Sciatic nerve (tissue), 2 donors: ENCODE results near the gene KLK12. TPM values are rescaled to one million over a fixed set of nuclear protein-coding genes. Genes with fewer than 3 reads are reported as not detected.

Experiments used
- ATAC-seq: fragments of 200-7000 bp; cut with Tn5 transposase; one replicate; pipeline ENCODE4 v1.9.1; 2020; ENCODE audit warnings: mild to moderate bottlenecking, moderate library complexity
- DNase-seq: peaks from one replicate; pipeline ENCODE4 v3.0.0-alpha.2; 2020; ENCODE audit warnings: low spot score
- intact Hi-C: fragments of 100-400 bp; cut with DNase I; formaldehyde crosslinking; loops from one replicate; pipeline ENCODE4 v1.14.2; 2022
- total RNA-seq: library from RNA; stranded (reverse); fragmentation: NEBNext Ultra II Directional; extraction: Animal tissue kit (Norgen Biotek cat#: 25700); gene quantifications from one replicate; pipeline ENCODE4 v1.2.1, GENCODE V29; 2021
- donor health status: DM: no; HTN: no; CAD: no.
- donor health status: DM: no; HTN: no; CAD: no.

KLK12 gene
- not detected for total RNA-seq

- intact Hi-C loops, result no loop called here
- ATAC-seq (no peak), DNase-seq (no peak)
These were observed at the start of gene KLK12 for GRCh38 chr19:51034704-51035103. Gene KLK12 (minus strand): TSS chr19:51035002. CDS start chr19:51034621, 381 bp downstream.

DNA sequence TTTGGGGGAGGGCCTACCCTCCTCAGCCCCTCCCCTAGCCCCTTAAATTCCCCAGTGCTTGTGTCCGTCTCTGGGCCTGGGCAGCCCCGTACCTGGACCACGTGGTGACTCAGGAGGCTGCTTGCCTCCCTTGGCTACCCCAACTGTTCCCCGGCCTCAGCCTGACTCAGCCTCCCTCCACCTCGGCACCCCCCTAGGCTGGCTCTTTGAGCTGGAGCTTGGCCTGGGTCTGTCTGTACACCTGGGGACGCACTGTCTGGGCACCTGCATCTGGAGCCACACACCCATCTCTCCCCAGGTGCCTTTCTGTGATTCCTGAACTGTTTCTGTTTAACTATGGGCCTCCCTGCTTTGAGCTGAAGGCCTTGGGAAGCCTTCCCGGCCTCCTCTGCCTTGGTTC lies 49.7 kb upstream of the KLK12 start:
- peak; percentile 34 for DNase-seq
- no peak for ATAC-seq
- intact Hi-C loops, result no loop called here

DNA sequence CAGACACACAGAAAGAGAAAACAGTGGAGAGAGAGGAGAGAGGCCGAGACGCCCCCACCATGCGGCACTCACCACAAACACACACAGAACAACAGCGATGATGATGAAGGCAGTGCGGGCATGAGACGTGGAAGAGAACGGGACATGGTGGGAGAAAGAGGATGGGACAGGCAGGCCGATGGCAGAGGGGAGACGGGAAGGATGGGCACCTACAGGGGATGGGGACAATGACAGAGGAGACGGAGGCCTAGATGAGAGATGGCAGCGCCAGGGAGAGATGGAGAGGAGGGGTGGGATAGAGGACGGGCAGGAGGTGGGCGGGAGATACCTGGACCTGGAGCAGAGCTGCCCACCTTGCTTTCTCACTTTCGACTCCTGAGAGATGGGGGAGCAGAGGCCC lies 49.0 kb upstream of the KLK12 start:
- intact Hi-C loops, result no loop called here
- DNase-seq, result peak; percentile 40
- ATAC-seq, result no peak

DNA sequence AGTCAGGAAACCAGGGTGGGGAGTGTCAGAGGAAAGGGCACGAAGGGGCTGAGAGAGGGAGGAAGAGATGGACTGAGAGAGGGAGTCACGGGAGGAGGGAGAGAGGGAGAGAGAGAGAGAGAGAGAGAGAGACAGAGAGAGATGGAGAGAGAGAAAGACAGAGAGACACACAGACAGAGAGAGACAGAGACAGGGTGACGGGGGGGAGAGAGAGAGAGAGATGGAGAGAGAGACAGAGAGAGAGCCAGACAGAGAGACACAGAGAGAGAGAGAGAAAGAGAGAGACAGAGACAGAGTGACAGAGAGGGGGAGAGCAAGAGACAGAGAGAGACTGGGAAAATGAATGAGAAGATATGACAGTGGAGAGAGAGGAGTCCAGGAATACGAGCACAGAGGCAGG lies 48.4 kb upstream of the KLK12 start:
- DNase-seq (no peak), ATAC-seq (no peak)
- intact Hi-C loops, result no loop called here

DNA sequence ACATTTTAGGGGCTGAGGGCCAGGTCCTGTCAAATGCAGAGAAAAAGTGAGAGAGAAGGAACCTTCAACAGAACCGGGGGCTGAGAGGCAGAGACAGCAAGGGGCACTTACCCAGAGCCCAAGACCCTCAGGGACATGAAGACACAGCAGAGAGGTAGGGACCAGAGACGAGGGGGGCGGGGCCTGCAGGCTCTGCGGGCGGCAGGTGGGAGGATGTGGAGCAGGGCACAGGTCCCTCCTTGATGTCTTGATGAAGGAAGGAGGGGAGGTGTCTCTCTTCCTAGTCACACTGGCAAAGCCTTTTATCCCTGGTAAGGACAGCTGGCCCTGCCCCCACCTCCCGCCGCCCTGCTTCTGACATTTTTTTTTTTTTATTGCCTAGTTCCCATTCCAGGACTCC lies 47.8 kb upstream of the KLK12 start, which contains the start of gene KLK14:
TSS of gene KLK14 (minus strand) at position 277 of the 400 bp plus-strand sequence. CDS start at position 4, 273 bp downstream.
- intact Hi-C loops, result no loop called here
- peak; percentile 35 for DNase-seq
- ATAC-seq, result no peak

DNA sequence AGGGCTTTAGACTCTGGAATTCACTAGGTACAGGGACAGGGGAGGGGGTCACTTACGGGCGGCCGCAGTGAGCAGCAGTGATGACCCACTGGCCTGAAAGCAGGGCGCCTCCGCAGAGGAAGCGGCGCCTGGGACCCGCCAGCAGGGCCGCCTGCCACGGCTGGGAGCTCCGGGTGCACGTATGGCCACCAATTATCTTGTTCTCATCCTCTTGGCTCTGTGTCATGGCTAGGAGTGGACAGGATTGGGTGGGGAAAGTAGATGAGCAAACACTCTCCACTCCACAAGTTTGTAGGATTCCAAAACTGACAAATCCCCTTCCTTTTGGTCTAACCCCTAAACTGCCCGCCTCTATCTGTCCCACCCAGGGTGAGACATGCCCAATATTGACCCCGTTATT lies 46.7 kb upstream of the KLK12 start:
- no peak for DNase-seq
- no peak for ATAC-seq
- intact Hi-C loops, result no loop called here

- peak; percentile 73 for ATAC-seq
These were observed 44.8 kb upstream of the KLK12 start for GRCh38 chr19:51079481-51080110.

GRCh38 chr19:51078731-51079130 lies 43.9 kb upstream of the KLK12 start:
- intact Hi-C loops, result no loop called here

More at GRCh38 chr19:51079481-51080110, 44.8 kb upstream of the KLK12 start:
- intact Hi-C loops, result no loop called here
- peak; percentile 72 for DNase-seq

GRCh38 chr19:51078104-51078503 lies 43.3 kb upstream of the KLK12 start:
- intact Hi-C loops, result no loop called here
- DNase-seq, result no peak
- ATAC-seq, result no peak

More at GRCh38 chr19:51078731-51079130, 43.9 kb upstream of the KLK12 start:
- DNase-seq, result no peak
- ATAC-seq, result no peak

- ATAC-seq, result no peak
- intact Hi-C loops, result no loop called here
- no peak for DNase-seq
These were observed 41.9 kb upstream of the KLK12 start for GRCh38 chr19:51076631-51077213.

DNA sequence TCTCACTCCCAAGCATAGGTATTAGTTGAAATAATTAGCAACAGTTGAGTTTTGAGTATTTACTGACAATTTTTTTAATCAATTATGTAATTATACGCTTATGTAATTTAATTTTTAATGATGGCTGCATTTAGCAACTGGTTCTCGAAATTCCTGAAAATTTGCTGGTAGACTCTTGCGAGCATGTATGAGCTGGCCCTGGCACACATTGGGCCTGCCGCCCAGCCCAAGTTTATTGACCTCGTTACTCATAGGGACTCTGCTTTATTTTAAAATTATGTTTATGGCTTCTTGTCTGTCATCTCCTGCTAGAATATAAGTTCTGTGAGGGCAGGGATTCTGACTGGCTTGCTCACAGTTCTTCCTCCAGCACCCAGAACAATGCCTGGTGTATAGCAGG lies 41.2 kb upstream of the KLK12 start:
- no peak for ATAC-seq
- no peak for DNase-seq
- intact Hi-C loops, result no loop called here

- ATAC-seq (no peak), DNase-seq (no peak)
- intact Hi-C loops, result no loop called here
These were observed 36.2 kb upstream of the KLK12 start for GRCh38 chr19:51071095-51071405.

DNA sequence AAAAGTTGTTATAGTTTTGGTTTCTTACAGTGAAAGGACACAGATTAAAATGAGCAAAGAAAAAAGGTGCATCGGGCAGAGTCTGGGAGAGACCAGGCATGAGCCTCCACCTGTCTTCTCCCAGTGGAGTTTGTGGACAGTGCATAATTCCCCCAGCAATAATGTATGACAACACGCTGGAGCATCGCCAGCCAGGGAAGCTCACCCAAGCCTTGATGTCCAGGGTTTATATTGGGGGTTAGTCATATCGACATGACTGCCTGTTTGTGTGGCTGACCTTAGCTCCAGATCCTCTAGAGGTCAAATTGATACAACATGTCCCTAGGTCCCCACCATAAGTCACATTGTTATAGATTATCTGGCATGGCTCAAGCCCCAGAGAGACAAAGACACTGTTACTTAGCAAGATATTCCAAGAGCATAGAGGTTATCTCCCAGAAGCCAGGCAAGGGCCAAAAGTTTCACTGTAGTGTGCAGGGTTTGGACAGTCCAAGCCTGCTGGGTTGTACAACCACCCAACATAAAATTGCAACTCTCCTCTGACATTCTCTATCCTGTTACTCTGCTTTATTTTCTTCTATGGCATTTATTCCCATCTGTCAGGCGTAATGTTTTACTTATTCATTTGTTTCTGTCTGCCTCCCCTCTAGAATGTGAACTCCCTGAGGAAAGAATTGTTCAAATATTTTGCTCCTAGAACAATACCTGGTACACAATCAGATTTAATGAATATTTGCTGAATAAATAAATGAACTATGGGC lies 35.7 kb upstream of the KLK12 start:
- intact Hi-C loops, result no loop called here
- DNase-seq (no peak), ATAC-seq (no peak)

DNA sequence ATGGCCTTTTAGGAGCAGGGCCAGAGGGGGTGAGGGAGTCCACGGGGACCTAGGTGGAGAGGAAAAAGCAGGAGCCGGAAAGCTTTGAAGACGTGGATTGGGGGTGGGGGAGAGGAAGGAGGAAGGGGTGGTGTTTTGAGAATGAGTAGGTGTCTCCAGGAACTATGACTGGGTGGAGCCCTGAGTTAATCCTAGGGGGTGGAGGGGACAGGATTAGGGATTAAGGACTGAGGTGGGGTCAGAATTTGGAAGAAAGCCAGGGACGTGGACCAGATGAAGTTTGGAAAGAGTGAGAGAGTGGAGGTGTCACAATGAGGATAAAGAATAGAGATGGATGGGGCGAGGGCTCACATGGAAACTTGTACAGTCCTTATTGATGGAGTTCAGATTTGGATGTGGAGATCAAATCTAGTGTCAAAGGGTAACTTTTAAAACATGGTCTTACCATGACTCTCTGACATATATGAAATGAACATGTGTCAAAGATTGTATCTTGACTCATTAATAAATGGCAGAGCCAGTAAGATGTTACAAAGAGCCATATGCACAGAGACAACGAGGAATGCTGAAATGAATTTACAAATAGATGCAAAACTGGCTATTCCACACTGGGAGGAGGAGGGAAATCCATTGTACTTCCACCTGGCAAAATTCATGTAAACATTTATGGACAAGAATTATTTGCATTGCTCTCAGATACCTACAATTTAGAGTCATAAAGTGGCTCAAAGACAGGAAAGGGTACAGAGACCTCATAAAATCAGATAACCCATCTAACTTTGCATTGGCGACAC lies 31.8 kb upstream of the KLK12 start:
- ATAC-seq, result no peak
- intact Hi-C loops, result no loop called here

GRCh38 chr19:51065221-51065960 lies 30.6 kb upstream of the KLK12 start:
- peak; percentile 22 for ATAC-seq
- no peak for DNase-seq
- intact Hi-C loops, result no loop called here

More for the DNA sequence above, 31.8 kb upstream of the KLK12 start:
- no peak for DNase-seq

GRCh38 chr19:51064534-51065220 lies 29.9 kb upstream of the KLK12 start, which contains the start of gene KLK13:
Gene KLK13 (minus strand): TSS chr19:51065092. CDS start chr19:51065067, 25 bp downstream.
- intact Hi-C loops, result no loop called here
- DNase-seq (no peak), ATAC-seq (peak; percentile 61)

GRCh38 chr19:51063664-51064063 lies 28.9 kb upstream of the KLK12 start:
- ATAC-seq, result no peak
- intact Hi-C loops, result no loop called here
- DNase-seq, result no peak

DNA sequence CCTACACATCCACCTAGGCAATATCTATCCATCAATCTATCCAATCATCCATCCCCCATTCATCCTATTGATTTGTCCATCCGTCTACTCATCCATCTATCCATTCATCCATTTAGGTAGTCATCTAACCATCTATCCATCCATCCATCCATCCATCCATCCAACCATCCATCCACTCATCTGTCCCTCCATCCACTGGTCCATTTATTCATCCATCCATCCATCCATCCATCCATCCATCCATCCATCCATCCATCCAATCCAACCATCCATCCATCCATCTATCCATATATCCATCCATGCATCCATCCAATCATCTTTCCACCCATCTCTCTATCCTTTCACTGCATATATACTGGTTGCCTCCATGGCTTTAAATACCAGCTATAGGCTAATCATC lies 26.2 kb upstream of the KLK12 start:
- DNase-seq (no peak), ATAC-seq (no peak)
- intact Hi-C loops, result no loop called here
